IPS-15b (cell line): ENCODE measurements around the gene SMAD6.
"Not testable (repeated sequence)": the region's sequence is repeated elsewhere in the genome, so short reads cannot be mapped to it uniquely, and the experiment has no call there.

Source experiments
- H3K27me3 ChIP-seq: one replicate; pipeline ENCODE4 v1.6.1; 2013; ENCODE audit warnings: low read length; ENCODE audit not compliant: control insufficient read depth, insufficient read depth
- H3K36me3 ChIP-seq: one replicate; pipeline ENCODE4 v1.6.1; 2013; ENCODE audit warnings: low read length; ENCODE audit not compliant: control insufficient read depth, insufficient read depth
- H3K4me1 ChIP-seq: one replicate; pipeline ENCODE4 v1.6.1; 2013; ENCODE audit warnings: mild to moderate bottlenecking, low read length; ENCODE audit not compliant: control insufficient read depth, insufficient read depth
- H3K4me3 ChIP-seq: one replicate; pipeline ENCODE4 v1.5.1; 2013; ENCODE audit warnings: low read depth, low read length
- H3K9ac ChIP-seq: one replicate; pipeline ENCODE4 v1.6.1; 2013; ENCODE audit warnings: low read depth, mild to moderate bottlenecking, low read length
- H3K9me3 ChIP-seq: one replicate; pipeline ENCODE4 v1.6.1; 2013; ENCODE audit warnings: mild to moderate bottlenecking, low read length; ENCODE audit not compliant: control insufficient read depth, insufficient read depth

The SMAD6 gene

DNA sequence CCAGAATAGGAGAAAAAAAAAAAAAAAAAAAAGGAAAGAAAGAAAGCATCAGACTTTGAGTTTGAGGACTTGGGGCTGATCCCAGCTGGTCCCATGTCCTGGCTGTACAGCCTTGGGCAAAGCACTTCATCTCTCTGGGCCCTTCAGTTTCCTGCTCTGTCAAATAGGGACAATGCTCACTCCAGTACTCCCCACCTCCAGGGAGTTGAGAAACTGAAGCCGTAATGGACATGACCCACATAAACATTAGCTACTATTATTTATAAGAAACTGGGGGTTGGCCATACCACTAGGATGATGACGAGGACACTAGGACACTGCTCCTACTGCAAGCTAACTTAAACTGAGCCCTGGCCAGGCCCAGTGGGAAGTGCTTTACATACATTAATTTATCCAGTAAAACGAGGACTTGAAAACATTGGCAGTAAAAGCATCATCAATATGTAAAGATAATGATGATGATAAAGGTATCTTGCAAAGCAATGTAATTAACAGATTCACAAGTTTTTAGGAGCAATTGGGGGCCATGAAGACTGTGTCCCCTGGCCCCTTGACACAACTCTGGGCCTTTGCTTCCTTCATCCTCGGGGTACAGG lies 22.9 kb upstream of the SMAD6 start:
- Histone ChIP-seq H3K4me3 (no peak overlapping the region), H3K36me3 (no peaks in the 10 kb centered on the region), H3K9ac (no peak overlapping the region), H3K4me1 (peaks cover 4% of the 10 kb centered on the region), H3K9me3 (no peaks in the 10 kb centered on the region), H3K27me3 (no peaks in the 10 kb centered on the region)

GRCh38 chr15:66679657-66680108 lies 22.4 kb upstream of the SMAD6 start:
- Histone ChIP-seq H3K36me3 (no peaks in the 10 kb centered on the region), H3K4me1 (peaks cover 4% of the 10 kb centered on the region), H3K27me3 (no peaks in the 10 kb centered on the region), H3K9me3 (no peaks in the 10 kb centered on the region), H3K9ac (no peak overlapping the region), H3K4me3 (no peak overlapping the region)

DNA sequence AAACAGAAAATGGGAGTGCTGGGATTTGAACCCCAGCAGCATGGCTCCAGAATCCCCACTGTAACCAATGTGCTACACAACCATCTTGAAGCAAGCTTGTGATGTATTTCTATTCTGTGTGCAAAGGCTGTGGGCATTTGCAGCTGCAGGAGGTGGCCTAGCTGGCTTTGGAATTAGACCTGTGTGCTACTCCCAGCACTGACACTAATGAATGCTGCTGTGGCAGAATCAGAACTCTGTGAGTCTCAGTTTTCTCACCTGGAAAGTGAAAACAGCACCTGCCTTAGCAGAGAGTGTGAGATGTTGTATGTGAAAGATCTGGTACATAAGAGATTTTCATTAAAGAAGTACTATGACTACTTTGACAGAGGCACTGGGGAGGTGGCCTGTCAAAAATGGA lies 21.5 kb upstream of the SMAD6 start:
- Histone ChIP-seq H3K36me3 (no peaks in the 10 kb centered on the region), H3K27me3 (no peaks in the 10 kb centered on the region), H3K4me3 (no peak overlapping the region), H3K9me3 (no peaks in the 10 kb centered on the region), H3K9ac (no peak overlapping the region), H3K4me1 (peaks cover 4% of the 10 kb centered on the region)

DNA sequence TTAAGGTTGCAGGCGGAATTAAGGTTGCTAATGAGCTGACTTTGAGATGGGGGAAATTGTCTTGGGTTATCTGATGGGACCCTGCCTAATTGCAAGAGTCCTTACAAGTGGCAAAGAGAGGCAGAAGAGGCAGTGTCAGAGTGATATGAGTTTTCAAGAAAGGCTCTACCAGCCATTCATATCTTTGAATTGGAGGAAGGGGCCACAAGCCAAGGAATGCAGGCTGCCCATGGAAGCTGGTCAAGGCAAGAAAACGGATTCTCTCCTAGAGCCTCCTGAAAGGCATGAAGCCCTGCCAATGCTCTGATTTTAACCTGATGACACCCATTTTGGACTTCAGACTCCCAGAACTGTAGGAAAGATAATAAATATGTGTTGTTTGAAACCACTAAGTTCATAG lies 20.6 kb upstream of the SMAD6 start:
- Histone ChIP-seq H3K9me3 (no peaks in the 10 kb centered on the region), H3K9ac (no peak overlapping the region), H3K4me1 (peaks cover 4% of the 10 kb centered on the region), H3K4me3 (no peak overlapping the region), H3K36me3 (no peaks in the 10 kb centered on the region), H3K27me3 (no peaks in the 10 kb centered on the region)

- Histone ChIP-seq H3K4me1 (peaks cover 4% of the 10 kb centered on the region), H3K9me3 (no peaks in the 10 kb centered on the region), H3K4me3 (no peak overlapping the region), H3K9ac (no peak overlapping the region), H3K36me3 (no peaks in the 10 kb centered on the region), H3K27me3 (no peaks in the 10 kb centered on the region)
These were observed 19.8 kb upstream of the SMAD6 start for GRCh38 chr15:66682246-66682645.

DNA sequence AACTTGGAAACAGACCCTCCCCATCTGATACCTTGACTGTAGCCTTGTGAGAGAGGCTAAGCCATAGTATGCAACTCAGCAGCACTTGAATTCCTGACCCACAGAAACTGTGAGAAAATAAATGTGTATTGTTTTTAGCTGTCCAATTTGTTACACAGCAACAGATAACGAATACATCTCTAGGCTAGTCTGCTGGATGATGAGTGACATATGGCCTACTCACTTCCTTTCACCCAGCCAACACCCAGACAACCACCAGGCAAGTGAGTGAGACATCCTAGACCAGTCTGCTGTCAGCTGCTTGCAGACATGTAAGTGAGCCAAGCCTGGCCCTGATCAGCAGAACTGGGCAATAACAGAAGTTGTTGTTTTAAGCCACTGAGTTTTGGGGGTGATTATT lies 19.2 kb upstream of the SMAD6 start:
- Histone ChIP-seq H3K36me3 (no peaks in the 10 kb centered on the region), H3K9me3 (no peaks in the 10 kb centered on the region), H3K27me3 (no peaks in the 10 kb centered on the region), H3K9ac (no peak overlapping the region), H3K4me1 (peaks cover 4% of the 10 kb centered on the region), H3K4me3 (no peak overlapping the region)

DNA sequence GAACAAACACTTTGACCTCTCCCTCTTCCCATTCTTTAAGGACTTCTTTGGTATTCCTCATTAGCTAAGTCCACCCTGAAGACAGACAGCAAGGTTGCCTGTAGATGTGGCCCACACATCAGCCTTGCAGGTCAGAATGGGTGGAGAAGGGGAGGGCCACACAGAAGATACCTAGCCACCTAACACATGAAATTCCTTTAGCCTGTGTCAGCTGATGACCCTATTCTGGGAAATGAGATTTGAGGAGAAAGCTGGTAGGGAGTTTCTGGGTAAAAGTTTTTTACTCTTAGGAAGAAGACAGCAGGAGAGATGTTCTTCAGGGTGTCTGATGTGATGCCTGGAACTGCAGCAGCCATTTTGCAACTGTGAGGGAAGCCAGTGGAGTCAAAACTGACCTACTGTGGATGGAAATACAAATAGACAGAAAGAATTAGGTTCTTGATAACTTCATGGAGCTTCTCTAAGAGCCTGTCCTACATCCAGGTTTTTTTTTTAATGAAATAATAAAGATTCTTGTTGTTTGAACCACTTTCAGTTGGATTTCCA lies 17.8 kb upstream of the SMAD6 start:
- Histone ChIP-seq H3K27me3 (no peaks in the 10 kb centered on the region), H3K36me3 (no peaks in the 10 kb centered on the region), H3K9ac (no peak overlapping the region), H3K4me1 (peaks cover 2% of the 10 kb centered on the region), H3K4me3 (no peak overlapping the region), H3K9me3 (no peaks in the 10 kb centered on the region)

GRCh38 chr15:66685638-66686150 lies 16.3 kb upstream of the SMAD6 start:
- Histone ChIP-seq H3K4me1 (no peaks in the 10 kb centered on the region), H3K36me3 (no peaks in the 10 kb centered on the region), H3K27me3 (no peaks in the 10 kb centered on the region), H3K4me3 (no peak overlapping the region), H3K9me3 (no peaks in the 10 kb centered on the region), H3K9ac (no peak overlapping the region)

DNA sequence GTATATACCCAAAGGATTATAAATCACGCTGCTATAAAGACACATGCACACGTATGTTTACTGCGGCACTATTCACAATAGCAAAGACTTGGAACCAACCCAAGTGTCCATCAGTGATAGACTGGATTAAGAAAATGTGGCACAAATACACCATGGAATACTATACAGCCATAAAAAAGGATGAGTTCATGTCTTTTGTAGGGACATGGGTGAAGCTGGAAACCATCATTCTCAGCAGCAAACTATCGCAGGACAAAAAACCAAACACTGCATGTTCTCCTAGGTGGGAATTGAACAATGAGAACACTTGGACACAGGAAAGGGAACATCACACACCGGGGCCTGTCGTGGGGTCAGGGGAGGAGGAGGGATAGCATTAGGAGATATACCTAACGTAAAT lies 11.1 kb upstream of the SMAD6 start:
- H3K9ac ChIP-seq, H3K4me3 ChIP-seq, H3K4me1 ChIP-seq, H3K36me3 ChIP-seq, H3K27me3 ChIP-seq, H3K9me3 ChIP-seq: not testable (repeated sequence)

GRCh38 chr15:66691727-66692126 lies 10.3 kb upstream of the SMAD6 start:
- Histone ChIP-seq H3K4me3 (no peak overlapping the region), H3K4me1 (no peaks in the 10 kb centered on the region), H3K27me3 (no peaks in the 10 kb centered on the region), H3K9me3 (no peaks in the 10 kb centered on the region), H3K9ac (no peak overlapping the region), H3K36me3 (no peaks in the 10 kb centered on the region)

DNA sequence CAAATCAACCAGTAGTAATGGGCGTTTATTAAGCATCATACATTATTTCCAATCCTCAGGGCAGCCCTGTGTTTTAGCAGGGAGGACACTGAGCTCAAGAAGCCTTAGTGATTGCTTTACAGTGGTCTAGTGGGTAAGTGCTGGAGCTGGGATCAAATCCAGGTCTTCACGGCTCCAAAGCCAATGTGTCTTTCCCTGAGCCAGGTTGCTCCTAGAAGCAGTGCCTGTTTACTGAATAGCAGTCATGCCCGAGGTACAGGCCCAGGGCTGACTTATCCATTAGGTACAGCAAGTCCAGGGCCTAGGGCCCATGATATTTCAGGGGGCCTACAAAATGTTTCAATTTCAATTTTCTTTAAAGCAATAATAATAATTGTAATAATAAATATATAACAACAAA lies 9.6 kb upstream of the SMAD6 start:
- H3K4me1 ChIP-seq: no peaks in the 10 kb centered on the region
- H3K36me3 ChIP-seq: no peaks in the 10 kb centered on the region
- H3K9me3 ChIP-seq: no peaks in the 10 kb centered on the region
- H3K9ac ChIP-seq: no peak overlapping the region
- H3K27me3 ChIP-seq: no peaks in the 10 kb centered on the region
- H3K4me3 ChIP-seq: no peak overlapping the region

GRCh38 chr15:66692808-66693596 lies 9.0 kb upstream of the SMAD6 start:
- no peaks in the 10 kb centered on the region for H3K9me3 ChIP-seq
- H3K4me3 ChIP-seq: no peak overlapping the region
- H3K27me3 ChIP-seq: no peaks in the 10 kb centered on the region
- H3K4me1 ChIP-seq: no peaks in the 10 kb centered on the region
- no peaks in the 10 kb centered on the region for H3K36me3 ChIP-seq
- H3K9ac ChIP-seq: no peak overlapping the region
